Measurements from ENCODE around the gene ZBED3. TPM values are rescaled to one million over a fixed set of nuclear protein-coding genes. Genes with fewer than 3 reads are reported as not detected.

Gene ZBED3
- total RNA-seq, 2 experiments from 2014 or later: 3.0 to 3.7 TPM

DNA sequence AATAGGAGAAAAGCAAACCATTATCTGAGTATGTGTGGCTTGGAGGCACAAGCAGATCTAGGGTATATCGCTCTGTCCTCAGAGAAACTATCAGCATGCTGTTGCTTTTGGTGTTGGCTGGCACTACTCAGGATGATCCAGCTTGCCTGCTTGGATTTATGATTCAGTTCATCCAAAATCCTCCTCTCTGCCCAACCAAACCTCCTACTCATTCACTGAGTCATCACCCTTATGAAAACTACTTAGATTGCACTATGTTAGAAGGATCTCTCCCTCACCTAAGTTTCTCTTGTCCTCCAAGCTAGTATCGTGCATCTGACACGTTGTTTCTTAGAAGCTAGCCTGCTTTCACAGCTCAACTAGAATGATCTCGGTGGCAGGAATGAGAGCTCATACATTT lies 14.2 kb upstream of the ZBED3 start:
- H3K9me3 ChIP-seq (ENCODE audit: control insufficient read depth in 1 of 2, insufficient read depth in 1 of 2, low read length in 2 of 2): no peaks in the 10 kb centered on the region
- Mint-ChIP-seq H3K36me3 (ENCODE audit: low read depth) (no peaks in the 10 kb centered on the region), H3K9me3 (no peaks in the 10 kb centered on the region), H3K4me3 (no peak overlapping the region), H3K27me3 (no peaks in the 10 kb centered on the region), H3K4me1 (ENCODE audit: low read depth) (no peaks in the 10 kb centered on the region), H3K27ac (no peak overlapping the region)
- DNase-seq: no peak
- TF ChIP-seq, protein P1, sequence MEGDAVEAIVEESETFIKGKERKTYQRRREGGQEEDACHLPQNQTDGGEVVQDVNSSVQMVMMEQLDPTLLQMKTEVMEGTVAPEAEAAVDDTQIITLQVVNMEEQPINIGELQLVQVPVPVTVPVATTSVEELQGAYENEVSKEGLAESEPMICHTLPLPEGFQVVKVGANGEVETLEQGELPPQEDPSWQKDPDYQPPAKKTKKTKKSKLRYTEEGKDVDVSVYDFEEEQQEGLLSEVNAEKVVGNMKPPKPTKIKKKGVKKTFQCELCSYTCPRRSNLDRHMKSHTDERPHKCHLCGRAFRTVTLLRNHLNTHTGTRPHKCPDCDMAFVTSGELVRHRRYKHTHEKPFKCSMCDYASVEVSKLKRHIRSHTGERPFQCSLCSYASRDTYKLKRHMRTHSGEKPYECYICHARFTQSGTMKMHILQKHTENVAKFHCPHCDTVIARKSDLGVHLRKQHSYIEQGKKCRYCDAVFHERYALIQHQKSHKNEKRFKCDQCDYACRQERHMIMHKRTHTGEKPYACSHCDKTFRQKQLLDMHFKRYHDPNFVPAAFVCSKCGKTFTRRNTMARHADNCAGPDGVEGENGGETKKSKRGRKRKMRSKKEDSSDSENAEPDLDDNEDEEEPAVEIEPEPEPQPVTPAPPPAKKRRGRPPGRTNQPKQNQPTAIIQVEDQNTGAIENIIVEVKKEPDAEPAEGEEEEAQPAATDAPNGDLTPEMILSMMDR (IDR thresholded peaks at IDR 0.05): no peak
- H3K27ac ChIP-seq (ENCODE audit: low read depth in 1 of 2, low read length in 2 of 2): no peak overlapping the region
- no peaks in the 10 kb centered on the region for H3K27me3 ChIP-seq (ENCODE audit: control insufficient read depth in 1 of 2, insufficient read depth in 2 of 2, low read length in 2 of 2)
- no peak overlapping the region for H3K4me3 ChIP-seq (ENCODE audit: low read length)
- no peaks in the 10 kb centered on the region for H3K36me3 ChIP-seq (ENCODE audit: insufficient read depth, low read length)
- no peak for ATAC-seq (ENCODE audit: poor library complexity)
- ChIA-PET CTCF (no interaction called here), POLR2A (no interaction called here)
- intact Hi-C loops (cut with DNase I, micrococcal nuclease): no loop called here
- H3K4me1 ChIP-seq (ENCODE audit: insufficient read depth, low read length): no peaks in the 10 kb centered on the region

- Histone ChIP-seq H3K27ac (ENCODE audit: low read depth in 1 of 2, low read length in 2 of 2) (no peak overlapping the region), H3K27me3 (ENCODE audit: control insufficient read depth in 1 of 2, insufficient read depth in 2 of 2, low read length in 2 of 2) (no peaks in the 10 kb centered on the region), H3K4me1 (ENCODE audit: insufficient read depth, low read length) (no peaks in the 10 kb centered on the region), H3K4me3 (ENCODE audit: low read length) (no peak overlapping the region), H3K36me3 (ENCODE audit: insufficient read depth, low read length) (no peaks in the 10 kb centered on the region), H3K9me3 (ENCODE audit: control insufficient read depth in 1 of 2, insufficient read depth in 1 of 2, low read length in 2 of 2) (no peaks in the 10 kb centered on the region)
- POLR2A ChIA-PET: no interaction called here
- TF ChIP-seq, protein P1 (IDR thresholded peaks at IDR 0.05): no peak
- no peaks in the 10 kb centered on the region for H3K27me3 Mint-ChIP-seq
- H3K4me3 Mint-ChIP-seq: no peak overlapping the region
- CTCF ChIA-PET: no interaction called here
- intact Hi-C loops (cut with DNase I, micrococcal nuclease): no loop called here
- ATAC-seq (ENCODE audit: poor library complexity) (no peak), DNase-seq (no peak)
- H3K27ac Mint-ChIP-seq: no peak overlapping the region
- H3K9me3 Mint-ChIP-seq: no peaks in the 10 kb centered on the region
- no peaks in the 10 kb centered on the region for H3K36me3 Mint-ChIP-seq (ENCODE audit: low read depth)
- no peaks in the 10 kb centered on the region for H3K4me1 Mint-ChIP-seq (ENCODE audit: low read depth)
These were observed 8.1 kb upstream of the ZBED3 start for GRCh38 chr5:77095189-77095588.

- H3K27me3 Mint-ChIP-seq: peaks cover 11% of the 10 kb centered on the region
- CTCF ChIA-PET: interaction anchor here (3.6 kb wide), 1 partner anchor 10 kb away, joined by 19 read pairs; no protein-coding TSS in a partner anchor
- no peak overlapping the region for H3K27ac ChIP-seq (ENCODE audit: low read depth in 1 of 2, low read length in 2 of 2)
- TF ChIP-seq, protein P1 (IDR thresholded peaks at IDR 0.05): no peak
- no peaks in the 10 kb centered on the region for H3K9me3 ChIP-seq (ENCODE audit: control insufficient read depth in 1 of 2, insufficient read depth in 1 of 2, low read length in 2 of 2)
- DNase-seq (peak in 2 of 14 experiments; percentile 21 to 36), ATAC-seq (ENCODE audit: poor library complexity) (no peak)
- POLR2A ChIA-PET: interaction anchor here (1.3 to 2.3 kb wide), 3 partner anchors 10 to 57 kb away, joined by 8 to 19 read pairs (median 9); partner anchors contain the start of gene AGGF1
- peaks cover 15% of the 10 kb centered on the region for H3K4me1 ChIP-seq (ENCODE audit: insufficient read depth, low read length)
- H3K4me3 ChIP-seq (ENCODE audit: low read length): peak overlapping the region; percentile 80
- peaks cover 11% of the 10 kb centered on the region for H3K36me3 Mint-ChIP-seq (ENCODE audit: low read depth)
- H3K27ac Mint-ChIP-seq: peak overlapping the region; percentile 73
- H3K27me3 ChIP-seq (ENCODE audit: control insufficient read depth in 1 of 2, insufficient read depth in 2 of 2, low read length in 2 of 2): peaks cover 0 to 6% of the 10 kb centered on the region in 2 experiments
- peak overlapping the region; percentile 96 for H3K4me3 Mint-ChIP-seq
- no peaks in the 10 kb centered on the region for H3K9me3 Mint-ChIP-seq
- intact Hi-C loops (cut with DNase I, micrococcal nuclease): loop anchor here in 1 of 2 experiments (5.0 kb wide), 1 partner anchor 70 kb away; no protein-coding TSS in a partner anchor
- peaks cover 13% of the 10 kb centered on the region for H3K4me1 Mint-ChIP-seq (ENCODE audit: low read depth)
- H3K36me3 ChIP-seq (ENCODE audit: insufficient read depth, low read length): no peaks in the 10 kb centered on the region
These were observed 588 bp upstream of the ZBED3 start for GRCh38 chr5:77087484-77088261.
